WI38 (cell line): Measurements from ENCODE around the gene FRYL.

Experiments used
- H3K4me3 ChIP-seq: 2 replicates; pipeline ENCODE4 v1.5.1; 2011; ENCODE audit warnings: low read depth, mild to moderate bottlenecking, control low read depth, low read length
- CTCF ChIP-seq: IDR thresholded peaks from 2 replicates; pipeline ENCODE4 v1.5.1; 2012; ENCODE audit warnings: low read depth, mild to moderate bottlenecking, control low read depth, low read length

FRYL gene

DNA sequence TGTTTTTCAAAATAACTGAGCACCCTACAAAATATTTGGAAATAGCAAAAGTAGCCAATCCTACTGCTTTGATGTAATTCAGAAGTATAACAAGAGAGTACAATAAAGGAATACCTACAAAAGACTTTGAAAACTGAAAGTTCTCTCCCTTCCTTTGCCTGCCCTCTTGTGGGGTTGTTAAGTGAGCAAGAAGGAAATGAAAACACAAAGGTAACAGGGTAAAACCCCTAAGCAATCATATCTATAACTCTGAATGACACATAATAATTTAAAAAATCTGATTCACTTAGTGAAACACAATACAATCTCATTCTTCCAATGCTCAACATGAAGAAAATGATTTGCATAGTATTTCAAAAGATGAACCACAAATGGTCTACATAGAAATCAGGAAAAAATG, 98.2 kb downstream of the FRYL start:
- H3K4me3 ChIP-seq = no peak overlapping the region
- no peak for TF ChIP-seq CTCF

DNA sequence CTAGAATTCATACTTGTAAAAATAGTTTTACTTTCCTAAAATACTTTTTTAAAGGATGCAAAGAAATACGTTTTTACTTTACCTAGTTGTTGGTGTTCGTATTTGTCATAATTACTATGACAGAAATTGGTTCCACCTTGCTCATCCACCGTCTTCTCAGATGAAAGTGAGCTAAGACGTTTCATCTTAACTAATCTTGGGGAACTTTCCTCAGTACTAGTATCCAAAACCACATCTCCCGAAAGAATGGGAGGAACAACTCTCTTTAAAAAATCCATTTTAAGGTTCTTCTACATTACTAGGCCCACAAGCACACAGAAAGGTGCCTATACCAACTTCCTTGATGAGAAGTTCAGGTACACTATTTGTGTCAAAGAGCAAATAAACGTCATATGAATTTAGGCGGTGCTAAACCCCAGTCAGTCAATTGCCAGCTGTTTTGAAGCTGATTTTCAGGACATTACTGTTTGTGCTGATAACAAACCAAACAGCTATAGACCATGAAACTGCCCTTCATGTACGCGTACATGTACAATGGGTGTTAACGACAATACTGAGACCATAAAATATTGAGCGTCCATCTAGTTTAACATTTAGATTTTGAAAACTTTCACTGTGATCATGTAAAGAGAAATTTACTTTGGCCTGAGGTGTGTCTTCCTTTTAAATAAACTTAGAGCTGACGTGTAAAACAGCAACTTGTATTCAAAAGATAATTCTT, 99.1 kb downstream of the FRYL start:
- H3K4me3 ChIP-seq = no peak overlapping the region
- TF ChIP-seq CTCF = no peak

- H3K4me3 ChIP-seq = no peak overlapping the region
- no peak for TF ChIP-seq CTCF
Measured at GRCh38 chr4:48673537-48673936, 106.5 kb downstream of the FRYL start.

DNA sequence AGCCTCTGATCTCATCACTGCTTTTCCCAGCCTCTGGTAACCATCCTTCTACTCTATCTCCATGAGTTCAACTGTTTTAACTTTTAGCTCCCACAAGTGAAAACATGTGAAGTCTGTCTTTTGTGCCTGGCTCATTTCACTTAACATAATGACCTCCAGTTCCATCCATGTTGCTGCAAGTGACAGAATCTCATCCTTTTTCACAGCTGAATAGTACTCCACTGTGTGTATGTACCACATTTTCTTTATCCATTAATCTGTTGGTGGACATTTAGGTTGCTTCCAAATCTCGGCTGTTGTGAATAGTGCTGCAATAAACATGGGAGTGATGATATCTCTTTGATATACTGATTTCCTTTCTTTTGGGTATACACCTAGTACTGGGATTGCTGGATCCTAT, 109.5 kb downstream of the FRYL start:
- no peak overlapping the region for H3K4me3 ChIP-seq
- no peak for TF ChIP-seq CTCF

DNA sequence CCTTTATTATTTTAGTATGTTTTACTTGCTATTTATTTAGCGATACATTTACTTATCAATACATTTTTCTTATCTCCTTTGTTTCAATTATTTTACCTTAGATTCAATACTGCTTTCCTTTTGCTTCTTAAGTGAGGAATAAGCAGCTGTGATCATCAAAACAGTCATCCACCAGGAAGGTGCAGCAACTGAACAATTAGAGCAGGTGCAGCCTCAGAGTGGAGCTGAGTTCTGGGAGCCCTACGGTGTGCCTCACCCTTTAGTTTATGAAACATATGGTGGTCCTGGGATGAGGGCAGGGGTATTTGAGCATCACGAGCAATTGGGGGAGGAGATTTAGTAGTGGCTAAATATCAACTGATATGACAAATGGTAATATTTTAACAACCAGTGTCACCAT, 111.0 kb downstream of the FRYL start:
- H3K4me3 ChIP-seq = no peak overlapping the region
- no peak for TF ChIP-seq CTCF

- no peak overlapping the region for H3K4me3 ChIP-seq
- no peak for TF ChIP-seq CTCF
Measured at GRCh38 chr4:48668254-48669017, 111.6 kb downstream of the FRYL start.

DNA sequence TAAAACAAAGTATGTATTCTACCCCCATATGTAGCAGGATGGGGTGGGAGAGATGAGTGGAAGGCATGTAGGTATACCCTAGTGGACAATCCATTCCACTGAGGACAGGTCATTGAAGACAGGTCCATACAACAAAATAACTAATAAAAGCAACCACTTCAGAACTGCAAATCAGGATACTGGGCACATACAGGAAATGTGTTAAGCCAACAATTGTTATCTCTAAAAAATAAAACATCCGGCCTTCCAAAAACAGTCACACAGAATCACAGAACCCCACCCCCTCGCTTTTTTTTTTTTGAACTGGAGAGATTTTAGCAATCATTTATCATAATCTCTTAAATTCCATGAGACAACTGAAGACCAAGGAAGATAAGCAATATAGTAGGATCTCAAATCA, 112.9 kb downstream of the FRYL start:
- no peak for TF ChIP-seq CTCF
- no peak overlapping the region for H3K4me3 ChIP-seq
